ENCODE measurements around the gene TGFBR3.

TGFBR3 gene

DNA sequence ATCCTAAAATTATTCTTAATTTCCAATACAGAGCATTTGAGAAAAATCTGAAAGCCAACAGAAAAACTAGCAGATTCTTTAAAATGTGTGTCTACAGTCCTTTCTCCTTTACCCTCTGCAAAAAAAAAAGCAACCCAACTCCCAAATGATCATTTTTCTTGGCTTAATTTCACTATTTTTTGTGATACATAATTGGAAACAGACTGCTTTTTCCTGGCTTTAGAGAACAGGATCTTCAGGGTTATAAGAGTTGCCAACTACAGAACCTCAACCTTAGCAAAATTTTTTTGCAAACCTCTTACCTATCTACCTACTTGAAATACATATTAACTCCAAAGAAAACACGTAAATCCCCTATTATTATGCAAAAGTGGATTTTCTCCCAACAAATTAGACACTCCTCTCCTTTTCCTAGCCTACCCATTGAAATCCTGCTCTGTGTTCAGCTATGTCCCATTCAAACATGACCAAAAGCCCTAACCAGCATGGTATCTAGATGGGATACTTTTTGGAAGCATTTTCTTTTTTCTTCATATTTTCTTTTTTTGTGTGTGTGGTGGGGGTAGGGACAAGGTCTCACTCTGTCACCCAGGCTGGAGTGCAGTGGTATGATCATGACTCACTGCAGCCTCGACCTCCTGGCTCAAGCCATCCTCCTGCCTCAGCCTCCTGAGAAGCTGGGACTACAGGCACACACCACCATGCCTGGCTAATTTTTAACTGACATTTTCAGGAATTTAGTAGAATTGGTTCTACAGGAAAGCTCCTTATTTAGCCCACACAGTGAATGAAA lies 9.0 kb downstream of the TGFBR3 start:
- DNase-seq (ENCODE audit: low read depth): no peak
- TF ChIP-seq, protein P1, sequence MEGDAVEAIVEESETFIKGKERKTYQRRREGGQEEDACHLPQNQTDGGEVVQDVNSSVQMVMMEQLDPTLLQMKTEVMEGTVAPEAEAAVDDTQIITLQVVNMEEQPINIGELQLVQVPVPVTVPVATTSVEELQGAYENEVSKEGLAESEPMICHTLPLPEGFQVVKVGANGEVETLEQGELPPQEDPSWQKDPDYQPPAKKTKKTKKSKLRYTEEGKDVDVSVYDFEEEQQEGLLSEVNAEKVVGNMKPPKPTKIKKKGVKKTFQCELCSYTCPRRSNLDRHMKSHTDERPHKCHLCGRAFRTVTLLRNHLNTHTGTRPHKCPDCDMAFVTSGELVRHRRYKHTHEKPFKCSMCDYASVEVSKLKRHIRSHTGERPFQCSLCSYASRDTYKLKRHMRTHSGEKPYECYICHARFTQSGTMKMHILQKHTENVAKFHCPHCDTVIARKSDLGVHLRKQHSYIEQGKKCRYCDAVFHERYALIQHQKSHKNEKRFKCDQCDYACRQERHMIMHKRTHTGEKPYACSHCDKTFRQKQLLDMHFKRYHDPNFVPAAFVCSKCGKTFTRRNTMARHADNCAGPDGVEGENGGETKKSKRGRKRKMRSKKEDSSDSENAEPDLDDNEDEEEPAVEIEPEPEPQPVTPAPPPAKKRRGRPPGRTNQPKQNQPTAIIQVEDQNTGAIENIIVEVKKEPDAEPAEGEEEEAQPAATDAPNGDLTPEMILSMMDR (IDR thresholded peaks at IDR 0.05; ENCODE audit: control insufficient read depth, extremely low read depth, insufficient read depth): no peak
- no peak overlapping the region for H3K4me3 ChIP-seq (ENCODE audit: low read depth, low read length)

DNA sequence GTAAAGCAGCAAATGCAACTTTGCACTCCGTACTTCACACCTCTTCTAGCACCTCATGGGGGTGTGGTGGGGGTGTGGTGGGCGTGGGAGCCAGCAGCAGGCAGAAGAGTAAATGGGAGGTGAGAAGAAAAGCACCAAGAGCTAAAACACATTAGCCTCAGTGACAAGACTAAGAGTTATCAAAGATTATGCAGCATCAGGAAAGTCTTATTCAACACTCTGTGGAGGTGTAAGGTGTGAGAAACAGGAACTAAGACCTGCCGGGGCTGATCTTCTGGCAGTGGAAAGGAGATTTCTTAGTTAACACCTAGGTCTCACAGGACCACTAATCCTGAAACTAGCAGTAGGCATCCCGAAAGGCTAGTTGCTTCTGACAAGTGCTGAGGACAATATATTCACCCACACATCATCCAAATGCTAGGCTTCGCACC lies 9.9 kb downstream of the TGFBR3 start:
- H3K4me3 ChIP-seq (ENCODE audit: low read depth, low read length): no peak overlapping the region
- TF ChIP-seq, protein P1 (IDR thresholded peaks at IDR 0.05; ENCODE audit: control insufficient read depth, extremely low read depth, insufficient read depth): no peak

DNA sequence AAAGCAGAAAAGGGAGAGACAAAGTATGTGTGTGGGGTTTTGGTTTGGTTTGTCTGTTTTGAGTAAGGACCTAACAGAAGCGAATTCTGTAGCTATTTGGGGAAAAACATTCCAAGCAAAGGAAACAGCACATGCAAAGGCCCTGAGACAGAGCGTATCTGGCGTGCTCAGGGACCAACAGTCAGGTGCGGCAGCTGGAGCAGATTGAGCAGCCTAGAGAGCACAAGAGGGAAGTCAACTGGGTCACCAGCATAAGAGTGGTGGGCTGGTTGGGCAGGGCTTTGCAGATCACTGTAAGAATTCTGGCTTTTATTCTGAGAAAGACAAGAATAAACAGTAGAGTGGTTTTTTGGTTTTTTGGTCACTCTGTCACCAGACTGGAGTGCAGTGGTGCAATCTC lies 11.8 kb downstream of the TGFBR3 start:
- H3K4me3 ChIP-seq (ENCODE audit: low read depth, low read length): no peak overlapping the region
- TF ChIP-seq, protein P1 (IDR thresholded peaks at IDR 0.05; ENCODE audit: control insufficient read depth, extremely low read depth, insufficient read depth): no peak
- DNase-seq (ENCODE audit: low read depth): no peak

More for the DNA sequence above, 9.9 kb downstream of the TGFBR3 start:
- no peak for DNase-seq (ENCODE audit: low read depth)

- H3K4me3 ChIP-seq (ENCODE audit: low read depth, low read length): no peak overlapping the region
- TF ChIP-seq, protein P1 (IDR thresholded peaks at IDR 0.05; ENCODE audit: control insufficient read depth, extremely low read depth, insufficient read depth): no peak
- no peak for DNase-seq (ENCODE audit: low read depth)
Observed at GRCh38 chr1:91872559-91873081, 13.3 kb downstream of the TGFBR3 start.

DNA sequence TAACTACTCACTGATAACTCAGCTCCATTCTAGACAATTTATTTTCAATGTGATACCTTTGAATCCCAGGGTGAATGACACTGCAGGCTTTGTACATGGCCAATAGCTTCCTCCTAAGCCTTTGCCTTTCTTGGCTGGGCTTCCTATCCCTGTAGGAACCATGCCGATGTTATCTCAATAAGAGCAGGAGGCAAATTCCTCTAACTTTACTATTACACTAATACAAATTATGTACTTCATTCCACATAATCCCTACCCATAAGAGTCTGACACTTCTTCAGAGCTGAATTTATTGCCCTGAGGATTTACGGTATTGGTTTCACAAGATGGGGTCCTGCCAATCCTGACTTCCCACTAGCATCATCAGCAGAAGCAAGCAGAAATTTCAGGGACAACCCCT lies 14.0 kb downstream of the TGFBR3 start:
- TF ChIP-seq, protein P1 (IDR thresholded peaks at IDR 0.05; ENCODE audit: control insufficient read depth, extremely low read depth, insufficient read depth): no peak
- no peak overlapping the region for H3K4me3 ChIP-seq (ENCODE audit: low read depth, low read length)
- DNase-seq (ENCODE audit: low read depth): no peak

DNA sequence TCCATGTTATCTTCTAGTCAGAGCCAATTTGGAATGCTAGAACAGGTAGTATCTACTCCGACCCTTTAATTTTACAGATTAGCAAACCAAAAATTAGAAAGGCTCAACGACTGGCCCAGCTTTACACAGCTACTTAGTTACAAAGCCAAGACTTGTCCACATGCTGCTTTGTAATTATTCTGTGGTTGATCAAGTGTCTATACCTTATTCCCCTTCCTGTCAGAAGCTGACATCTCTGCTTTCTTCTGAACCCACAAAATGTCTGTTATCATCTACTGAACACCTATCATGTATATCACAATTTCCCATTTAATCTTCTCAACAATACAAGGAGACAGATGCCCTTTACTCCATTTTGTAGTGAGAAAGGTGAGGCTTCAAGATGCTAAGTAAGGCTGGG lies 15.6 kb downstream of the TGFBR3 start:
- TF ChIP-seq, protein P1 (IDR thresholded peaks at IDR 0.05; ENCODE audit: control insufficient read depth, extremely low read depth, insufficient read depth): no peak
- no peak overlapping the region for H3K4me3 ChIP-seq (ENCODE audit: low read depth, low read length)
- DNase-seq (ENCODE audit: low read depth): no peak

All from LNCaP clone FGC (cell line).